ENCODE measurements around the gene SPATA16.

Gene SPATA16

DNA sequence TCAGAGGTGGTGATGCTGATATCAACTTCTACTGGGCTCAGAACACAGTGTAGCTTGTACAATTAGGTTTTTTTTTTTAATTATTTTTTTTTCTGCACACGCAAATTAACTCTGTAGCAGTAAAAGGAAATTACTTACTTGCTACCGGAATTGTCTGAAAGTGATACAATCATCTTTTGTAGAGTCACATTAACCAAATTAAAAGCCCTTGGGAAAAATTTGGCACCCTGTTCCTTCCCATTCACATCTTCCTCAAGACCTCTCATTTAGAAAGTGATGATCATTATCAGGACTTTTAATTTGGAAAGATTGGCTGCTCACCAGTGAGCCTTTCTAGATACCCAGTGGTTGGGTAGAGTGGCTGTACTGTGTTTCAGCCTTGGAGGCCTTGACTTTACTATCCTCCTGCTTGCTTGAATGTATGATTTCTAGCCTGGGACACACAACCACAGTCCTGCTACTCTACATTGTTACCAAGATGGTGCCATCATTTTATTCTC is 232.2 kb downstream of the SPATA16 start:
- TF ChIP-seq, protein P1, sequence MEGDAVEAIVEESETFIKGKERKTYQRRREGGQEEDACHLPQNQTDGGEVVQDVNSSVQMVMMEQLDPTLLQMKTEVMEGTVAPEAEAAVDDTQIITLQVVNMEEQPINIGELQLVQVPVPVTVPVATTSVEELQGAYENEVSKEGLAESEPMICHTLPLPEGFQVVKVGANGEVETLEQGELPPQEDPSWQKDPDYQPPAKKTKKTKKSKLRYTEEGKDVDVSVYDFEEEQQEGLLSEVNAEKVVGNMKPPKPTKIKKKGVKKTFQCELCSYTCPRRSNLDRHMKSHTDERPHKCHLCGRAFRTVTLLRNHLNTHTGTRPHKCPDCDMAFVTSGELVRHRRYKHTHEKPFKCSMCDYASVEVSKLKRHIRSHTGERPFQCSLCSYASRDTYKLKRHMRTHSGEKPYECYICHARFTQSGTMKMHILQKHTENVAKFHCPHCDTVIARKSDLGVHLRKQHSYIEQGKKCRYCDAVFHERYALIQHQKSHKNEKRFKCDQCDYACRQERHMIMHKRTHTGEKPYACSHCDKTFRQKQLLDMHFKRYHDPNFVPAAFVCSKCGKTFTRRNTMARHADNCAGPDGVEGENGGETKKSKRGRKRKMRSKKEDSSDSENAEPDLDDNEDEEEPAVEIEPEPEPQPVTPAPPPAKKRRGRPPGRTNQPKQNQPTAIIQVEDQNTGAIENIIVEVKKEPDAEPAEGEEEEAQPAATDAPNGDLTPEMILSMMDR (IDR thresholded peaks at IDR 0.05; ENCODE audit: low read length, missing control alignments): no peak
- no peak for DNase-seq (ENCODE audit: low read depth)
- no peak overlapping the region for H3K4me3 ChIP-seq (replicated peaks; ENCODE audit: low read depth, low read length)

DNA sequence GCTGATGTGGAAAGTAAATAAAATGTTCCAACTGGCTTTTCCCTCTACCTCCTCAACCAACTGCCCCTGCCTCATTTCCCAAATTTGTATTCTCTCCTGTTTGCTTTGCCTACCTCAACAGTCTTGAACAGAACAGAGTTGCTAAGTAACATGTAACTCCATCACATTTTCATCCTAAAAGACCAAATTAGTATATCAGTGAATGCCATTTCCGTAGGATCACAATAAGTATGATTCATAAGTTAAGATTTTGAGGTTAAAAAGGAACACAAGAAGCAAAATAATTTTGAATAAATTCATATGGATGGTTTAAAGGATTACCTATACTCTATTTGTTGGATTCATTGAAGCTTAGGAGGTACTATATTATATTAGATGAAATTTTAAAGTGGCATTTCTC is 235.6 kb downstream of the SPATA16 start:
- no peak overlapping the region for H3K4me3 ChIP-seq (replicated peaks; ENCODE audit: low read depth, low read length)
- TF ChIP-seq, protein P1 (IDR thresholded peaks at IDR 0.05; ENCODE audit: low read length, missing control alignments): no peak

DNA sequence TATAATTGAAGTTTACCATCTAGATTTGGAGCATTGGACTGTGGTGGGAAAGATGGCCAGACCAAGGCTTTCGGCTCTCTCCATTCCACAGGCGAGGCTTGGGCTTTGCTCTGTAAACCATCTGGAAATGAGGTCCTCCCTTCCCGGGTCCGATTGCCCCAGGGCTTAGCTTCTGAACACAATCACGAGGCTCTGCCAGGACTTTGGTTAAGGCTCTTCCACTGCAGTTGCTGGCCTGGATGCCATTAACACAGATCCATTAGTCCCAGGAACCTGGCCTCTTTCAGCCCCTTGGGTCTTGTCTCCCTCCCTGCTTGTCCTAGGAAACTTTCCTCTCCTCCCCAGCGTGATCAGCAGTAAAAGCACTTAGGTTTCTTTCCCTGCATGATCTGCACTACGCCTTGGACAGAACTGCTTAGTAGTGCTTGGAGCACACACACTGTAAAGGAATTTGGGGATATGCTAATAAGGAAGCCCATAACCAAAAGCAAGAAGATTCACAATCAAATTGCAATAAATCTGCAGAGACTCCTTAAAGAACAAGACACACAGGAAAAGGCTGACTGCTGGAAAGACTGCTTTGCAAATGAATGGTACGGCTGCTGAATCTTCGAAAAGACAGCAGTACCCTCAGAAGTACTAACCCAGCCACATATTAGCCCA is 236.2 kb downstream of the SPATA16 start:
- no peak overlapping the region for H3K4me3 ChIP-seq (replicated peaks; ENCODE audit: low read depth, low read length)
- TF ChIP-seq, protein P1 (IDR thresholded peaks at IDR 0.05; ENCODE audit: low read length, missing control alignments): no peak
- no peak for DNase-seq (ENCODE audit: low read depth)

More for the DNA sequence above, 235.6 kb downstream of the SPATA16 start:
- DNase-seq (ENCODE audit: low read depth): peak; percentile 30

DNA sequence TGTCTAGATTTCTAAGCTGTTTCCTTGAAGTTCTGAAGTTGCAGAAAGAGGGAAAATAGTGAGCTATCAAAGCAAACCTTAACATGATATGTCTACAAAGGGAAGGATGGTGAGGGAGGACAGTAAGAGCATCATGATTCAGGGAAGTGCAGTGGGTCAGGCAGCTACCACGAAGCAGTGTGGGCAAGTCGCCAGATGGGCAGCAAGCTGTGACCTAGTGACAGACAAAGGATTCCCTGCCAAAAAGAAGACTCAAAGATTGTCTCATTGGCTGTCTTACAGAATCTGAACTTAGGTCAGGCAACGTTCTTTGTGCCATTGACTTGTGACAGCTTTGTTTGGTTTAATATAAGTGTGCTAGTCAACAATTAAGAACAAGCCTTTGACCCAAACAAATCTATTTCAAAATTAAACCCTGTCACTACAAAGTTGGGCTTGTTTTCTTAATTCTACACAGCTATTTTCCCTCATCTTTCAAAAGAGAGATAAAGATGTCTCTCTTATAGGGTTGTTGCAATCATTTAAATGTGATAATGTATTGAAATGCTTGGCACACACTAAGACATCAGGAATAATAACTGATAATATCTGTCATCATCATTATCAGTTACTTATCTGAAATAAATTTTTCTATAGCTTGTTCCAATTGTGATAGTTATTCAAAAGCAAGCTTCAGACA is 237.3 kb downstream of the SPATA16 start:
- no peak for DNase-seq (ENCODE audit: low read depth)
- TF ChIP-seq, protein P1 (IDR thresholded peaks at IDR 0.05; ENCODE audit: low read length, missing control alignments): no peak

DNA sequence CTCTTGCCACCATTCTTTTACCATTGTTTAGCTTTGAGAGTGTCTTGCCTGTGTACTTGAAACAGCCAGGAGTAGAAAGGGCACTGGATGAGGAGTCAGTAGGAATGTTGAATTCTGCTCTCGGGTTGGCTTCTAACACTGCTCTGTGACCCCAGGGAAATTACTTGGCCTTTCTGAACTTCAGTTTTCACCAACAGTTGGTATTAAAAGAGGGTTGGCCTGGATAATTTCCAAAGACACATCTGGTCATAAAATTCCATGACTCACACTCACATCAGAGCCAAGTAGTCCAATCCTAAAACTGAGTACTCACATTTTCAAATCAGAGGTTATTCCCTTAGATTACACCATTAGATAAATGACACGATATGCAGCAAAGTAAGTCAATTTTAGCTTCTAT is 248.9 kb downstream of the SPATA16 start:
- TF ChIP-seq, protein P1 (IDR thresholded peaks at IDR 0.05; ENCODE audit: low read length, missing control alignments): no peak
- DNase-seq (ENCODE audit: low read depth): peak; percentile 77

More for the DNA sequence above, 237.3 kb downstream of the SPATA16 start:
- H3K4me3 ChIP-seq (replicated peaks; ENCODE audit: low read depth, low read length): no peak overlapping the region

DNA sequence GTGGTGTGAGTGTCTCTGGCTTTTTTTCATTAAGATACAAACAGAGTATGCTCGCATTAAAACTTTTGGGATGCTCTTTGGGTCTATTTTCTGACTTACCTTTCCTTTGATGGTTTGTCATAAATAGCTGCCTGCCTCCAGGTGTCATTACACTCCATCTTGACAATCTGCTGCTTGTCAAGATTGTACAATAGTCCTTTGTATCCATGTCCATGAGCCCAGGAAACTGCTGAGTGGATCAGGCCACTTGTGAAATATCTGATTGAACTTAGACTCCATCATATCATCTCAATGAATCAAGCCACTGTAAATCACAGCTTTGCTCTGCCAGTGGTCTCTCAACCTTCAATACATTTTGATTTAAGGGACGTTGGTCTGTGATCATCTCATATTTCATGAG is 255.3 kb downstream of the SPATA16 start:
- H3K4me3 ChIP-seq (replicated peaks; ENCODE audit: low read depth, low read length): no peak overlapping the region
- TF ChIP-seq, protein P1 (IDR thresholded peaks at IDR 0.05; ENCODE audit: low read length, missing control alignments): no peak
- DNase-seq (ENCODE audit: low read depth): no peak

More for the DNA sequence above, 248.9 kb downstream of the SPATA16 start:
- no peak overlapping the region for H3K4me3 ChIP-seq (replicated peaks; ENCODE audit: low read depth, low read length)

Measured in fibroblast of pulmonary artery (primary cell).